ENCODE data around the gene WBP2.

The WBP2 gene

DNA sequence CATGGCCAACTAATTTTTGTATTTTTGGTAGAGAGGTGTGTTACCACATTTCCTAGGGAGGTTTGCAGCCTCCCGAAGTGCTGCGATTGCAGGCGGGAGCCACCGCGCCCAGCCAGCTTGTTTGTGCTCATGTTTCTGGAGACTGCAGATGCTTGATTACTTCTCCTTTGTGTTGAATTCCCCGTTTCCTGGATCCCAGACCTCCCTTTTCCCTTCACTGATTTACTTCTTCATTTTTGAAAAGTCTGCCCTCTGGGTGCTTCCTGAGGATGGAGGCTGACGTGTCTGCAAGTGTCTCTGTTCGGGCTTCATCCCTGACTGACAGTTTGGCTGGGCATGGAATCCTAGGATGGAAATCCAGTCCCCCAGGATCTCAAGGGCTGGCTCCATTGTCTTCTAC is 30.3 kb upstream of the WBP2 start:
- no peak overlapping the region for H3K4ac ChIP-seq (ENCODE audit: low read depth, low read length)
- no peak overlapping the region for H4K12ac ChIP-seq (ENCODE audit: low read depth, low read length)
- no peaks in the 10 kb centered on the region for H3K4me1 ChIP-seq (ENCODE audit: control insufficient read depth in 1 of 2, insufficient read depth in 2 of 2, low read length in 2 of 2)
- no peak overlapping the region for H3K4me3 ChIP-seq (ENCODE audit: low read depth, low read length)
- no peak overlapping the region for H3K18ac ChIP-seq (ENCODE audit: low read length)
- no peak overlapping the region for H2AK5ac ChIP-seq (ENCODE audit: low read length)
- no peak overlapping the region for H4K8ac ChIP-seq (ENCODE audit: low read depth, low read length)
- peaks cover 2% of the 10 kb centered on the region for H3K9me3 ChIP-seq (ENCODE audit: insufficient read depth, low read depth, low read length)
- H2BK5ac ChIP-seq (ENCODE audit: low read depth, low read length, poor library complexity) = no peak overlapping the region
- no peak overlapping the region for H3K4me2 ChIP-seq (ENCODE audit: low read length)
- no peak overlapping the region for H4K91ac ChIP-seq (ENCODE audit: low read depth, low read length)
- no peak overlapping the region for H2BK12ac ChIP-seq (ENCODE audit: low read length)
- no peak overlapping the region for H3K9ac ChIP-seq (ENCODE audit: low read length)
- H3K23ac ChIP-seq (ENCODE audit: low read length) = no peak overlapping the region
- H3K79me2 ChIP-seq (ENCODE audit: control insufficient read depth, insufficient read depth, low read length, poor library complexity) = no peaks in the 10 kb centered on the region
- H2BK120ac ChIP-seq (ENCODE audit: insufficient read depth, low read length, poor library complexity) = no peak overlapping the region
- no peaks in the 10 kb centered on the region for H3K27me3 ChIP-seq (ENCODE audit: insufficient read depth, low read length)
- no peak overlapping the region for H3K14ac ChIP-seq (ENCODE audit: low read length)
- H2AFZ ChIP-seq (ENCODE audit: insufficient read depth, low read length, poor library complexity) = no peak overlapping the region
- peaks cover 3 to 4% of the 10 kb centered on the region in 2 experiments for H3K36me3 ChIP-seq (ENCODE audit: control insufficient read depth in 1 of 2, insufficient read depth in 2 of 2, low read length in 2 of 2)
- no peak overlapping the region for H3K27ac ChIP-seq (ENCODE audit: low read depth, low read length)
- no CpG with 5 or more reads among the region's 8 CpGs for WGBS (ENCODE audit: extremely low coverage, insufficient coverage, insufficient read length)
- H3K79me1 ChIP-seq (ENCODE audit: low read length) = no peaks in the 10 kb centered on the region
- no peak for DNase-seq

DNA sequence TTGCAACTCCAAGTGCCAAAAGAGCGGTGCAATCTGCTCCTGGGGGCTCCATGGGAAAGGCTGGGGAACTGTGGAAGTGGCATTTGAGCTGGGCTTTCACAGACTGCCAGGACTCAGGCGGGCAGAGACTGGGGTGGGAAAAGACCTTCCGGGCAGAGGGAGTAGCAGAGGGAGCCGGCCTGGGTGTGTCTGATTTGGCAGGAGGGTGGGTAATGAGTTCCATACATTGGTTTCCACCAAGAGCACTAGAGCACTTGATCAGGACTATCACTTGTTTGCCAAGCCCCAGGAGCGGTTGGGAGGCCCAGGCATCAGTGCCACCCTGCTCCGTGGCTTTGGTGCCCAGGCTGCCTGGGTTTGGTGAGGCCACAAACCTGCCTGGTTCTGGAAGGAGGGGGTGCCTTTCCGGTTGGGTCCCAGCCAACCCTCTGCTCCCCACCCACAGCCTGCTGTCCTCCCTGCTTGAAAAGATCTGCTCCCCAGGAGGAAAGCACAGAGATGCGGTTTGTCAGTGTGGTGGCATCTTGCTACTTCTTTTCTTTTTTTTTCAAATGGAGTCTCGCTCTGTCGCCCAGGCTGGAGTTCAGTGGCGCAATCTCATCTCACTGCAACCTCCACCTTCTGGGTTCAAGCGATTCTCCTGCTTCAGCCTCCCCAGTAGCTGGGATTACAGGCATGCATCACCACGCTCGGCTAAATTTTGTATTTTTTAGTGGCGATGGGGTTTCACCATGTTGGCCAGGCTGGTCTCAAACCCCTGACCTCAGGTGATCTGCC is 26.7 kb upstream of the WBP2 start:
- no peak overlapping the region for H4K12ac ChIP-seq (ENCODE audit: low read depth, low read length)

DNA sequence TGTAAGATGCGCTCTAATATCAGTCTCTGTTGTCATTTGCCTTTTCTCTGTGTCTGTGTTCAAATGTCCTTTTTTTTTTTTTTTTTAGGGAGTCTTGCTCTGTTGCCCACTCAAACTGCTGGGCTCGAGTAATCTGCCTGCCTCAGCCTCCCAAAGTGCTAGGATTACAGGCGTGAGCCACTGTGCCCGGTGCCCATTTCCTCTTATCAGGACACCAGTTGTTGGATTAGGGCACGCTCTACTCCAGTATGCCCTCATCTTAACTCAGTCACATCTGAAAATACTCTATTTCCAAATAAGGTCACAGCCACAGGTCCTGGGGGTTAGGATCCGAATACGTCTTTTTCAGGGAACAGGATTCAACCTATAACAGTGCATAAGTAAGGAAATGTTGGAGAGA is 25.1 kb upstream of the WBP2 start:
- Histone ChIP-seq H3K14ac (ENCODE audit: low read length) (no peak overlapping the region), H4K8ac (ENCODE audit: low read depth, low read length) (no peak overlapping the region), H3K9ac (ENCODE audit: low read length) (no peak overlapping the region), H3K9me3 (ENCODE audit: insufficient read depth, low read depth, low read length) (peaks cover 2% of the 10 kb centered on the region), H3K18ac (ENCODE audit: low read length) (no peak overlapping the region), H3K4me1 (ENCODE audit: control insufficient read depth in 1 of 2, insufficient read depth in 2 of 2, low read length in 2 of 2) (peaks cover 12 to 19% of the 10 kb centered on the region in 2 experiments), H3K79me2 (ENCODE audit: control insufficient read depth, insufficient read depth, low read length, poor library complexity) (no peaks in the 10 kb centered on the region), H4K91ac (ENCODE audit: low read depth, low read length) (no peak overlapping the region), H2BK5ac (ENCODE audit: low read depth, low read length, poor library complexity) (no peak overlapping the region), H2AFZ (ENCODE audit: insufficient read depth, low read length, poor library complexity) (no peak overlapping the region), H3K27me3 (ENCODE audit: insufficient read depth, low read length) (peaks cover 19% of the 10 kb centered on the region), H3K4ac (ENCODE audit: low read depth, low read length) (no peak overlapping the region), H2BK120ac (ENCODE audit: insufficient read depth, low read length, poor library complexity) (no peak overlapping the region), H3K36me3 (ENCODE audit: control insufficient read depth in 1 of 2, insufficient read depth in 2 of 2, low read length in 2 of 2) (no peaks in the 10 kb centered on the region), H3K4me2 (ENCODE audit: low read length) (no peak overlapping the region), H3K23ac (ENCODE audit: low read length) (no peak overlapping the region), H3K4me3 (ENCODE audit: low read depth, low read length) (no peak overlapping the region), H2BK12ac (ENCODE audit: low read length) (no peak overlapping the region), H2AK5ac (ENCODE audit: low read length) (no peak overlapping the region), H4K12ac (ENCODE audit: low read depth, low read length) (no peak overlapping the region), H3K27ac (ENCODE audit: low read depth, low read length) (no peak overlapping the region), H3K79me1 (ENCODE audit: low read length) (no peaks in the 10 kb centered on the region)
- WGBS (ENCODE audit: extremely low coverage, insufficient coverage, insufficient read length) = no CpG with 5 or more reads among the region's 7 CpGs
- DNase-seq = no peak

More for the DNA sequence above, 26.7 kb upstream of the WBP2 start:
- Histone ChIP-seq H2BK12ac (ENCODE audit: low read length) (no peak overlapping the region), H2BK5ac (ENCODE audit: low read depth, low read length, poor library complexity) (no peak overlapping the region), H3K4me1 (ENCODE audit: control insufficient read depth in 1 of 2, insufficient read depth in 2 of 2, low read length in 2 of 2) (peaks cover 12 to 15% of the 10 kb centered on the region in 2 experiments), H3K36me3 (ENCODE audit: control insufficient read depth in 1 of 2, insufficient read depth in 2 of 2, low read length in 2 of 2) (no peaks in the 10 kb centered on the region), H2AFZ (ENCODE audit: insufficient read depth, low read length, poor library complexity) (no peak overlapping the region), H2AK5ac (ENCODE audit: low read length) (no peak overlapping the region), H3K4me3 (ENCODE audit: low read depth, low read length) (no peak overlapping the region), H3K9me3 (ENCODE audit: insufficient read depth, low read depth, low read length) (peaks cover 2% of the 10 kb centered on the region), H3K27ac (ENCODE audit: low read depth, low read length) (no peak overlapping the region), H3K79me2 (ENCODE audit: control insufficient read depth, insufficient read depth, low read length, poor library complexity) (no peaks in the 10 kb centered on the region), H3K27me3 (ENCODE audit: insufficient read depth, low read length) (peaks cover 16% of the 10 kb centered on the region), H4K8ac (ENCODE audit: low read depth, low read length) (no peak overlapping the region), H3K79me1 (ENCODE audit: low read length) (no peaks in the 10 kb centered on the region), H4K91ac (ENCODE audit: low read depth, low read length) (no peak overlapping the region), H3K14ac (ENCODE audit: low read length) (no peak overlapping the region), H3K4me2 (ENCODE audit: low read length) (no peak overlapping the region), H3K23ac (ENCODE audit: low read length) (no peak overlapping the region), H2BK120ac (ENCODE audit: insufficient read depth, low read length, poor library complexity) (no peak overlapping the region), H3K4ac (ENCODE audit: low read depth, low read length) (no peak overlapping the region), H3K9ac (ENCODE audit: low read length) (no peak overlapping the region), H3K18ac (ENCODE audit: low read length) (no peak overlapping the region)
- no peak for DNase-seq
- WGBS (ENCODE audit: extremely low coverage, insufficient coverage, insufficient read length) = no CpG with 5 or more reads among the region's 15 CpGs

DNA sequence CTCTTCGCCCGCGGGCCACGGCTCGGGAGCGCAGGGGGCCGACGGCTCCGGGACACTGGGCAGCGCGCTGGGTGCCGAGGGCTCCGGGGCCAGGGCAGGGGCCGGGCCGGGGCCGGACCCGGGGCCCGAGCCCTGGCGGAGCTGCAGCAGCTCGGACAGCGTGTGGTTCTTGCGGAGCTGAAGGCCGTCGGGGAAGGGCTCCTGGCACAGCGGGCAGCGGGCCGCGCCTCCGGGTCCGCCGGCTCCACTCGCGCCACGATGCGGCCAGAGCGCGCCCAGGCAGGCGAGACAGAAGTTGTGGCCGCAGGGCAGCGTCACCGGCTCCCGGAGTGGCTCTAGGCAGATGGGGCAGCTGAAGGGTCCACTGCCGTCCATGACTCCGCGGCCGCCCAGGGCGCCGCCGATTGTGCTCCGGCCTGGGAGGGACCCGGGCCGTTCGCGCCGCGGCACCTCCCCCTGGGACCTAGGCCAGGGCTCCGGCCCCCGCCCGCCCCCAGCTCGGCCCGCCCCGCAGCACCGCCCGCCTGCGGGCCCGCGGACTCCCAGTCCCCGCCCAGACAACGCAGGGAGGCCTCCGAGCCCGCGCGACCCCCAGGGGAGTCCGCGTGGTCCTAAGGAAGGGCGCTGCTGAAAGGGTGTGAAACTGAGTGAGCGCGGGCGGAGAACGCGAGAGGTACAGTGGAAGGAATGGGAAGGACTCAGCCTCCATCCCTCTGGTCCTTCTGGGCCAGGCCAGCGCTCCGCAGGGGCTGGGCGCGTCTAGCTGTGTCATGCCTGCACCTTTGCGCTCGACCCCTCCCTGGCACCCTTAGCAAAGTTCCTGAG is 23.3 kb upstream of the WBP2 start, which contains the start of gene TRIM47:
TSS of gene TRIM47 (minus strand) at position 408 of the 825 bp plus-strand sequence. CDS start at position 375, 33 bp downstream.
- no CpG with 5 or more reads among the region's 87 CpGs for WGBS (ENCODE audit: extremely low coverage, insufficient coverage, insufficient read length)
- no peak within 1 kb of the TSS for H2BK12ac ChIP-seq (ENCODE audit: low read length)
- no peak within 1 kb of the TSS for H2AK5ac ChIP-seq (ENCODE audit: low read length)

More for the DNA sequence above, 23.3 kb upstream of the WBP2 start, which contains the start of gene TRIM47:
- Histone ChIP-seq H3K4me3 (ENCODE audit: low read depth, low read length) (peak within 1 kb of the TSS; percentile 47), H4K12ac (ENCODE audit: low read depth, low read length) (no peak within 1 kb of the TSS), H2BK120ac (ENCODE audit: insufficient read depth, low read length, poor library complexity) (no peak within 1 kb of the TSS), H3K4me2 (ENCODE audit: low read length) (peak within 1 kb of the TSS; percentile 73), H3K27me3 (ENCODE audit: insufficient read depth, low read length) (peaks cover 19% of the 10 kb centered on the region), H3K27ac (ENCODE audit: low read depth, low read length) (no peak within 1 kb of the TSS), H3K4me1 (ENCODE audit: control insufficient read depth in 1 of 2, insufficient read depth in 2 of 2, low read length in 2 of 2) (peaks cover 12 to 19% of the 10 kb centered on the region in 2 experiments), H3K14ac (ENCODE audit: low read length) (no peak within 1 kb of the TSS), H3K18ac (ENCODE audit: low read length) (no peak within 1 kb of the TSS), H3K79me1 (ENCODE audit: low read length) (no peaks in the 10 kb centered on the region), H3K9me3 (ENCODE audit: insufficient read depth, low read depth, low read length) (peaks cover 2% of the 10 kb centered on the region), H3K4ac (ENCODE audit: low read depth, low read length) (no peak within 1 kb of the TSS), H3K23ac (ENCODE audit: low read length) (no peak within 1 kb of the TSS), H4K91ac (ENCODE audit: low read depth, low read length) (no peak within 1 kb of the TSS), H3K36me3 (ENCODE audit: control insufficient read depth in 1 of 2, insufficient read depth in 2 of 2, low read length in 2 of 2) (no peaks in the 10 kb centered on the region), H3K79me2 (ENCODE audit: control insufficient read depth, insufficient read depth, low read length, poor library complexity) (no peaks in the 10 kb centered on the region), H4K8ac (ENCODE audit: low read depth, low read length) (no peak within 1 kb of the TSS), H3K9ac (ENCODE audit: low read length) (no peak within 1 kb of the TSS), H2AFZ (ENCODE audit: insufficient read depth, low read length, poor library complexity) (peak within 1 kb of the TSS; percentile 30), H2BK5ac (ENCODE audit: low read depth, low read length, poor library complexity) (no peak within 1 kb of the TSS)
- DNase-seq = peak; percentile 56 to 72
